HUES6 (cell line): ENCODE results near the gene ABL2.
"Not testable (repeated sequence)": the region's sequence is repeated elsewhere in the genome, so short reads cannot be mapped to it uniquely, and the experiment has no call there.

Experiments
- H3K27ac ChIP-seq: 2 replicates; pipeline ENCODE4 v1.7.0; 2013; ENCODE audit warnings: low read depth, mild to moderate bottlenecking, low read length, inconsistent platforms
- H3K27me3 ChIP-seq: 2 replicates; pipeline ENCODE4 v1.6.1; 2013; ENCODE audit warnings: low read length; ENCODE audit not compliant: control insufficient read depth, insufficient read depth
- H3K36me3 ChIP-seq: 2 replicates; pipeline ENCODE4 v1.6.1; 2013; ENCODE audit warnings: low read length; ENCODE audit not compliant: control insufficient read depth, insufficient read depth
- H3K4me1 ChIP-seq: 2 replicates; pipeline ENCODE4 v1.6.1; 2013; ENCODE audit warnings: low read length; ENCODE audit not compliant: control insufficient read depth, insufficient read depth
- H3K4me3 ChIP-seq: 2 replicates; pipeline ENCODE4 v1.5.1; 2013; ENCODE audit warnings: low read depth, low read length
- H3K9ac ChIP-seq: one replicate; pipeline ENCODE4 v1.6.1; 2013; ENCODE audit warnings: mild to moderate bottlenecking, low read length
- H3K9me3 ChIP-seq: 2 replicates; pipeline ENCODE4 v1.6.1; 2013; ENCODE audit warnings: low read depth, low read length; ENCODE audit not compliant: control insufficient read depth, insufficient read depth

ABL2 gene

GRCh38 chr1:179245426-179245825 is 15.9 kb upstream of the ABL2 start:
- not testable (repeated sequence) for H3K9me3 ChIP-seq, H3K4me3 ChIP-seq, H3K27me3 ChIP-seq, H3K4me1 ChIP-seq, H3K27ac ChIP-seq, H3K36me3 ChIP-seq, H3K9ac ChIP-seq

- Histone ChIP-seq H3K4me1 (no peaks in the 10 kb centered on the region), H3K27ac (no peak overlapping the region), H3K36me3 (no peaks in the 10 kb centered on the region), H3K9ac (no peak overlapping the region), H3K9me3 (no peaks in the 10 kb centered on the region), H3K27me3 (no peaks in the 10 kb centered on the region), H3K4me3 (no peak overlapping the region)
Measured at GRCh38 chr1:179241530-179242097, 12.1 kb upstream of the ABL2 start.

GRCh38 chr1:179237222-179237621 is 7.7 kb upstream of the ABL2 start:
- H3K9ac ChIP-seq = no peak overlapping the region
- no peaks in the 10 kb centered on the region for H3K4me1 ChIP-seq
- no peaks in the 10 kb centered on the region for H3K27me3 ChIP-seq
- no peaks in the 10 kb centered on the region for H3K36me3 ChIP-seq
- no peak overlapping the region for H3K27ac ChIP-seq
- no peaks in the 10 kb centered on the region for H3K9me3 ChIP-seq
- H3K4me3 ChIP-seq = no peak overlapping the region

GRCh38 chr1:179234863-179235262 is 5.4 kb upstream of the ABL2 start:
- Histone ChIP-seq H3K27ac (no peak overlapping the region), H3K9me3 (no peaks in the 10 kb centered on the region), H3K4me3 (no peak overlapping the region), H3K27me3 (no peaks in the 10 kb centered on the region), H3K4me1 (0 out of 2 replicates have a peak, but pooled peaks cover 4% of the 10 kb centered on the region), H3K9ac (no peak overlapping the region), H3K36me3 (no peaks in the 10 kb centered on the region)

GRCh38 chr1:179231923-179232322 is 2.4 kb upstream of the ABL2 start:
- Histone ChIP-seq H3K9ac (no peak overlapping the region), H3K4me3 (no peak overlapping the region), H3K27ac (no peak overlapping the region), H3K9me3 (no peaks in the 10 kb centered on the region), H3K27me3 (no peaks in the 10 kb centered on the region), H3K4me1 (peaks cover 8% of the 10 kb centered on the region; the same call in 1 of the 2 replicates), H3K36me3 (no peaks in the 10 kb centered on the region; the same call in 1 of the 2 replicates)

GRCh38 chr1:179230721-179231120 is 1.2 kb upstream of the ABL2 start:
- Histone ChIP-seq H3K9me3 (no peaks in the 10 kb centered on the region), H3K27ac (no peak overlapping the region), H3K4me1 (peaks cover 8% of the 10 kb centered on the region; the same call in 1 of the 2 replicates), H3K36me3 (no peaks in the 10 kb centered on the region; the same call in 1 of the 2 replicates), H3K27me3 (no peaks in the 10 kb centered on the region), H3K9ac (no peak overlapping the region), H3K4me3 (no peak overlapping the region)

GRCh38 chr1:179230251-179230650 is 774 bp upstream of the ABL2 start:
- no peak overlapping the region for H3K9ac ChIP-seq
- H3K27me3 ChIP-seq = no peaks in the 10 kb centered on the region
- H3K36me3 ChIP-seq = no peaks in the 10 kb centered on the region; the same call in 1 of the 2 replicates
- peak overlapping the region; percentile 70 for H3K4me3 ChIP-seq
- H3K4me1 ChIP-seq = peaks cover 8% of the 10 kb centered on the region; the same call in 1 of the 2 replicates
- H3K9me3 ChIP-seq = no peaks in the 10 kb centered on the region
- no peak overlapping the region for H3K27ac ChIP-seq

- peaks cover 8% of the 10 kb centered on the region; the same call in 1 of the 2 replicates for H3K4me1 ChIP-seq
Measured at GRCh38 chr1:179228783-179229213, 679 bp downstream of the ABL2 start.

GRCh38 chr1:179226738-179227137 is 2.7 kb downstream of the ABL2 start:
- no peaks in the 10 kb centered on the region for H3K9me3 ChIP-seq
- no peaks in the 10 kb centered on the region for H3K27me3 ChIP-seq
- H3K4me3 ChIP-seq = no peak overlapping the region
- no peak overlapping the region for H3K27ac ChIP-seq
- peaks cover 8% of the 10 kb centered on the region; the same call in 1 of the 2 replicates for H3K4me1 ChIP-seq
- H3K36me3 ChIP-seq = peaks cover 2% of the 10 kb centered on the region
- no peak overlapping the region for H3K9ac ChIP-seq

More at GRCh38 chr1:179228783-179229213, 679 bp downstream of the ABL2 start:
- Histone ChIP-seq H3K9ac (peak overlapping the region; percentile 90), H3K36me3 (peaks cover 2% of the 10 kb centered on the region), H3K27ac (no peak overlapping the region), H3K9me3 (no peaks in the 10 kb centered on the region), H3K27me3 (no peaks in the 10 kb centered on the region), H3K4me3 (peak overlapping the region; percentile 70)

- H3K36me3 ChIP-seq, H3K27me3 ChIP-seq, H3K9ac ChIP-seq: not testable (repeated sequence)
Measured at GRCh38 chr1:179224466-179224865, 5.0 kb downstream of the ABL2 start.

GRCh38 chr1:179221121-179221520 is 8.4 kb downstream of the ABL2 start:
- H3K4me1 ChIP-seq, H3K9me3 ChIP-seq: not testable (repeated sequence)
- H3K36me3 ChIP-seq = peaks cover 17% of the 10 kb centered on the region

More at GRCh38 chr1:179224466-179224865, 5.0 kb downstream of the ABL2 start:
- H3K9me3 ChIP-seq, H3K4me1 ChIP-seq, H3K27ac ChIP-seq, H3K4me3 ChIP-seq: not testable (repeated sequence)

More at GRCh38 chr1:179221121-179221520, 8.4 kb downstream of the ABL2 start:
- H3K4me3 ChIP-seq, H3K27ac ChIP-seq, H3K27me3 ChIP-seq, H3K9ac ChIP-seq: not testable (repeated sequence)
